Measurements from ENCODE around the gene FLNB. TPM values are rescaled to one million over a fixed set of nuclear protein-coding genes. Genes with fewer than 3 reads are reported as not detected.

Gene FLNB
- polyA plus RNA-seq, 3 donors = 0.47 to 4.0 (median 2.1) TPM

DNA sequence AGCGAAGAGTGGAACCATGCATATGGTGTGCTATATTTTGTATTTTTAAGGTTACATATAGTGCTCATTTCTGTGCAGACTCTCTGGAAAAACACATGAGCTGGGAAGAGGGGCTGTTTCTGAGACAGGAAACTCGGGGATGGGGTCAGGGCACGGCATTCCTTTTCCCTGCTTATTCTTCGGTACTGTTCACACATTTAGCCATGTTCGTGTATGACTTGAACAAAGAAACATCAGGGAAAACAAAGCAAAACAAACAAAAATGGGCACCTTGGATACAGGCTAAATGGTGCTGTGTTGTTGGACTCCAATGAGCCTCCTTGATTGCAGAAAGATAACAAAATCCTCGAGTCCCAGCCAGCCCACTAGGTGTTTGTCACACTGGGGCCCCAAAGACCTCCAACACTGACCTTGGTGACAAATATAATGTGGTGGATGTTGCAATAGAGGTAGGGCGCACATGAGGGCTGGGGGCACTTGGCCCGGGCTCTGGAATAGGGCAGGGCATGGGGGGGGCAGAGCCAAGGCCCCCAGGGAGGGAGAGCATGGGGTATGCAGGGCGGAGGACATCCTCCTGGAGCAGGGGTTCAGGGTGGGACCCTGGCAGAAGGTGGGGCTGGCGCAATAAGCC, 183.3 kb downstream of the FLNB start:
- Histone ChIP-seq H3K27me3 (ENCODE audit: control insufficient read depth in 2 of 2, insufficient read depth in 2 of 2, low read length in 2 of 2) (no peaks in the 10 kb centered on the region), H3K27ac (ENCODE audit: low read depth in 1 of 2, low read length in 2 of 2) (no peak overlapping the region), H2AFZ (ENCODE audit: insufficient read depth, low read depth, low read length, poor library complexity, severe bottlenecking) (no peak overlapping the region), H3K9ac (ENCODE audit: insufficient read depth, low read length, poor library complexity, severe bottlenecking) (no peak overlapping the region), H3K79me2 (ENCODE audit: insufficient read depth, low read length) (no peaks in the 10 kb centered on the region), H4K20me1 (ENCODE audit: insufficient read depth, low read length) (no peaks in the 10 kb centered on the region), H3K36me3 (replicated peaks in 1 of 2; ENCODE audit: control insufficient read depth in 1 of 2, insufficient read depth in 2 of 2, low read length in 2 of 2) (no peaks in the 10 kb centered on the region), H3K9me3 (replicated peaks in 1 of 2; ENCODE audit: control insufficient read depth in 1 of 2, insufficient read depth in 1 of 2, low read length in 2 of 2) (no peaks in the 10 kb centered on the region), H3K4me2 (replicated peaks; ENCODE audit: extremely low read depth, low read length, poor library complexity, severe bottlenecking) (no peak overlapping the region), H3K4me1 (ENCODE audit: control insufficient read depth in 1 of 2, insufficient read depth in 2 of 2, low read length in 2 of 2) (peaks cover 5 to 13% of the 10 kb centered on the region in 2 donors), H3K4me3 (replicated peaks in 1 of 3; ENCODE audit: low read depth in 2 of 3, low read length in 3 of 3) (no peak overlapping the region)
- TF ChIP-seq, protein P1, sequence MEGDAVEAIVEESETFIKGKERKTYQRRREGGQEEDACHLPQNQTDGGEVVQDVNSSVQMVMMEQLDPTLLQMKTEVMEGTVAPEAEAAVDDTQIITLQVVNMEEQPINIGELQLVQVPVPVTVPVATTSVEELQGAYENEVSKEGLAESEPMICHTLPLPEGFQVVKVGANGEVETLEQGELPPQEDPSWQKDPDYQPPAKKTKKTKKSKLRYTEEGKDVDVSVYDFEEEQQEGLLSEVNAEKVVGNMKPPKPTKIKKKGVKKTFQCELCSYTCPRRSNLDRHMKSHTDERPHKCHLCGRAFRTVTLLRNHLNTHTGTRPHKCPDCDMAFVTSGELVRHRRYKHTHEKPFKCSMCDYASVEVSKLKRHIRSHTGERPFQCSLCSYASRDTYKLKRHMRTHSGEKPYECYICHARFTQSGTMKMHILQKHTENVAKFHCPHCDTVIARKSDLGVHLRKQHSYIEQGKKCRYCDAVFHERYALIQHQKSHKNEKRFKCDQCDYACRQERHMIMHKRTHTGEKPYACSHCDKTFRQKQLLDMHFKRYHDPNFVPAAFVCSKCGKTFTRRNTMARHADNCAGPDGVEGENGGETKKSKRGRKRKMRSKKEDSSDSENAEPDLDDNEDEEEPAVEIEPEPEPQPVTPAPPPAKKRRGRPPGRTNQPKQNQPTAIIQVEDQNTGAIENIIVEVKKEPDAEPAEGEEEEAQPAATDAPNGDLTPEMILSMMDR (IDR thresholded peaks at IDR 0.05) = no peak
- Mint-ChIP-seq H3K27me3 (ENCODE audit: low read depth in 3 of 3) (peaks cover 0 to 1% (median 0%) of the 10 kb centered on the region in 3 donors), H3K4me3 (no peak overlapping the region), H3K9me3 (no peaks in the 10 kb centered on the region), H3K27ac (no peak overlapping the region), H3K4me1 (peaks cover 6% of the 10 kb centered on the region), H3K36me3 (no peaks in the 10 kb centered on the region)
- intact Hi-C loops (cut with micrococcal nuclease) = loop anchor here in 1 of 2 donors (2.0 kb wide), 1 partner anchor 105 kb away; no protein-coding TSS in a partner anchor
- 85% methylated on average over 8 of the region's 10 CpGs for WGBS (ENCODE audit: insufficient coverage)
- no peak for DNase-seq

GRCh38 chr3:58192069-58192468, 183.8 kb downstream of the FLNB start:
- Mint-ChIP-seq H3K4me3 (no peak overlapping the region), H3K27ac (no peak overlapping the region), H3K27me3 (ENCODE audit: low read depth in 3 of 3) (peaks cover 0 to 1% (median 0%) of the 10 kb centered on the region in 3 donors), H3K36me3 (no peaks in the 10 kb centered on the region), H3K9me3 (no peaks in the 10 kb centered on the region), H3K4me1 (peaks cover 9% of the 10 kb centered on the region)
- H3K79me2 ChIP-seq (ENCODE audit: insufficient read depth, low read length) = no peaks in the 10 kb centered on the region
- H3K4me2 ChIP-seq (replicated peaks; ENCODE audit: extremely low read depth, low read length, poor library complexity, severe bottlenecking) = no peak overlapping the region
- H3K27me3 ChIP-seq (ENCODE audit: control insufficient read depth in 2 of 2, insufficient read depth in 2 of 2, low read length in 2 of 2) = no peaks in the 10 kb centered on the region
- peaks cover 10 to 18% of the 10 kb centered on the region in 2 donors for H3K4me1 ChIP-seq (ENCODE audit: control insufficient read depth in 1 of 2, insufficient read depth in 2 of 2, low read length in 2 of 2)
- H3K9ac ChIP-seq (ENCODE audit: insufficient read depth, low read length, poor library complexity, severe bottlenecking) = no peak overlapping the region
- intact Hi-C loops (cut with micrococcal nuclease) = no loop called here
- TF ChIP-seq, protein P1 (IDR thresholded peaks at IDR 0.05) = no peak
- WGBS (ENCODE audit: insufficient coverage) = 72% methylated on average over 2 of the region's 5 CpGs
- no peak overlapping the region for H3K27ac ChIP-seq (ENCODE audit: low read depth in 1 of 2, low read length in 2 of 2)
- H2AFZ ChIP-seq (ENCODE audit: insufficient read depth, low read depth, low read length, poor library complexity, severe bottlenecking) = no peak overlapping the region
- no peaks in the 10 kb centered on the region for H3K9me3 ChIP-seq (replicated peaks in 1 of 2; ENCODE audit: control insufficient read depth in 1 of 2, insufficient read depth in 1 of 2, low read length in 2 of 2)
- H4K20me1 ChIP-seq (ENCODE audit: insufficient read depth, low read length) = no peaks in the 10 kb centered on the region
- no peaks in the 10 kb centered on the region for H3K36me3 ChIP-seq (replicated peaks in 1 of 2; ENCODE audit: control insufficient read depth in 1 of 2, insufficient read depth in 2 of 2, low read length in 2 of 2)
- DNase-seq = no peak
- H3K4me3 ChIP-seq (replicated peaks in 1 of 3; ENCODE audit: low read depth in 2 of 3, low read length in 3 of 3) = no peak overlapping the region
